Skeletal muscle satellite cell (primary cell): ENCODE results near the gene DPF3.

Source experiments
- H3K27me3 ChIP-seq: 2 replicates; pipeline ENCODE4 v1.7.0; 2013; ENCODE audit warnings: low read length; ENCODE audit not compliant: control insufficient read depth, insufficient read depth
- H3K36me3 ChIP-seq: 2 replicates; pipeline ENCODE4 v1.7.0; 2013; ENCODE audit warnings: mild to moderate bottlenecking, control low read depth, low read length; ENCODE audit not compliant: insufficient read depth
- H3K4me1 ChIP-seq: 2 replicates; pipeline ENCODE4 v1.7.0; 2013; ENCODE audit warnings: low read length; ENCODE audit not compliant: control insufficient read depth, insufficient read depth
- H3K4me2 ChIP-seq: 2 replicates; pipeline ENCODE4 v1.7.0; 2013; ENCODE audit warnings: mild to moderate bottlenecking, low read length
- H3K4me3 ChIP-seq: 2 replicates; pipeline ENCODE4 v1.7.0; 2013; ENCODE audit warnings: low read length
- H3K9ac ChIP-seq: 2 replicates; pipeline ENCODE4 v1.7.0; 2013; ENCODE audit warnings: mild to moderate bottlenecking, low read depth, low read length, moderate library complexity
- H3K9me3 ChIP-seq: replicated peaks from 2 replicates; pipeline ENCODE4 v1.7.0; 2013; ENCODE audit warnings: mild to moderate bottlenecking, control low read depth, low read length

DPF3 gene

DNA sequence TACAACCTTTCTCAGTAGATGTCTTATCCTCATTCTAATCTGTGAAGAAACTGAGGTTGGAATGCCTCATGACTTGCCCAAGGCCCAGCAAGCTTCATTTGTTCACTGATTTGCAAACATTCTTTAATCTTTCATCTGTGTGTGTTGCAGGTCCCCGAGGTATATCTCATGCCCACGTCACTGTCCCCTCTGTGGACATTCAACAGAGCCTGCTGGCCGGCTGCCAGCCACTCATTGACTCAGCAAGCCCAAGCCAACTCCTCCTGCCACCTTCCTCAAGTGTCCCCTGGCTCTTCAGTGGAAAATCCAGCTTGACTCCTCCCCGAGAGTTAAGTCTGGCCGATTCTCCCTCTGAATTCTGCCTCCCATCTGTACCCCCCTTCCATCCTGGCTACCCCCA, 30.4 kb upstream of the DPF3 start:
- Histone ChIP-seq H3K36me3 (no peaks in the 10 kb centered on the region), H3K4me2 (no peak overlapping the region), H3K27me3 (peaks cover under 1% of the 10 kb centered on the region), H3K4me1 (peaks cover 10% of the 10 kb centered on the region), H3K9ac (no peak overlapping the region), H3K4me3 (no peak overlapping the region), H3K9me3 (no peaks in the 10 kb centered on the region)

DNA sequence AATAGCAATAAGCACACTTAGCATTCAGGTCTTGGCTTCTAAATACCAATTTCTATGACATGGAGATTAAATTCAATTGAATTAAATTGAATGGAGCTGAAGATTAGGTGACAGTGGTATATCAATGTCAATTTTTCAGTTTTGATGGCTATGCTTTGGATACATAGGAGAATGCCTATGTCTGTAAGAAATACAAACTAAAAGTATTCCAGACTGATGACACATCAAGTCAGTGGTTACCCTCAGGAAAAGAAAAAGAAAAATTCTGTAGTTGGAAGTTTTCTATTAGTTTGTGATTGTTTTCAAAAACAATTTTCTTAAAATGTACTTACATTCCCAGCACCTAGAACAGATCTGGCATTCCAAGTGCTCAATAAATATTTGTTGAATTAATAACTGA, 27.5 kb upstream of the DPF3 start:
- H3K4me2 ChIP-seq = no peak overlapping the region
- H3K9ac ChIP-seq = no peak overlapping the region
- H3K27me3 ChIP-seq = peaks cover 16% of the 10 kb centered on the region
- H3K9me3 ChIP-seq = no peaks in the 10 kb centered on the region
- H3K36me3 ChIP-seq = no peaks in the 10 kb centered on the region
- H3K4me1 ChIP-seq = peaks cover 6% of the 10 kb centered on the region
- no peak overlapping the region for H3K4me3 ChIP-seq

DNA sequence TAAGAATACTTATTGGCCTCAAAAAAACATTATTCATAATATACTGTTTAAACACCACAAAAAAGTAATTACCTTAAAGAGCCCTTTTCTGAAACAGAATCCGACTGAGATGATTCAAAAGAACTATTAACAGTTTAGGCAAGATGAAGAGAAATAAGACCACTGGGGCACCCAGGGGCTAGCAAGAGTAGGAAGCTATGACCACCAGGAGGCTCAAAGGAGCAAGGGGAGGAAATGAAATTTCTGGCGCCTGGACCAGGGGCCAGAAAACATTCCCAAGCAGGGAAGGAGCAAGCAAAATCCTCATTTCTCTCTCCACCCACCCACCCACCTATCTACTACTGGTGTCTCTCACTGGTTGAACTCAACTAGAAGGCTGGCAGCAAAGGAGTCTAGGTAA, 26.1 kb upstream of the DPF3 start:
- no peak overlapping the region for H3K4me2 ChIP-seq
- no peaks in the 10 kb centered on the region for H3K36me3 ChIP-seq
- H3K4me1 ChIP-seq = peaks cover 8% of the 10 kb centered on the region
- H3K9me3 ChIP-seq = no peaks in the 10 kb centered on the region
- peaks cover 16% of the 10 kb centered on the region for H3K27me3 ChIP-seq
- no peak overlapping the region for H3K9ac ChIP-seq
- H3K4me3 ChIP-seq = no peak overlapping the region

- Histone ChIP-seq H3K4me1 (peaks cover 8% of the 10 kb centered on the region), H3K36me3 (no peaks in the 10 kb centered on the region), H3K27me3 (peaks cover 16% of the 10 kb centered on the region), H3K4me2 (no peak overlapping the region), H3K4me3 (no peak overlapping the region), H3K9ac (no peak overlapping the region), H3K9me3 (no peaks in the 10 kb centered on the region)
These were observed 23.3 kb upstream of the DPF3 start for GRCh38 chr14:72917094-72917802.

DNA sequence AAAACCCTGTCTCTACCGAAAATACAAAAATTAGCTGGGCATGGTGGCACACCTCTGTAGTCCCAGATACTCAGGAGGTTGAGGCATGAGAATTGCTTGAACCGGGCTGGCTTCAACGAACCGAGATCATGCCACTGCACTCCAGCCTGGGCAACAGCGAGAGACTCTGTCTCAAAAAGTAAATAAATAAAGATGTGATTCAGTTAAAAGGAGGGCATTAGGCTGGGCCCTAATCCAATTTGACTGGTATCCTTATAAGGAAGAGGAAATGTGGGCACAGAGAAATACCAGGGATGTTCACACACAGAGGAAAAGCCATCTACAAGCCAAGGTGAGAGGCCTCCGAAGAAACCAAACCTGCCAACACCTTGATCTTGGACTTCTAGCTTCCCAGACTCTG, 22.3 kb upstream of the DPF3 start:
- peaks cover 8% of the 10 kb centered on the region for H3K4me1 ChIP-seq
- H3K9ac ChIP-seq = no peak overlapping the region
- no peak overlapping the region for H3K4me2 ChIP-seq
- H3K36me3 ChIP-seq = no peaks in the 10 kb centered on the region
- peaks cover 16% of the 10 kb centered on the region for H3K27me3 ChIP-seq
- H3K4me3 ChIP-seq = no peak overlapping the region
- H3K9me3 ChIP-seq = no peaks in the 10 kb centered on the region

DNA sequence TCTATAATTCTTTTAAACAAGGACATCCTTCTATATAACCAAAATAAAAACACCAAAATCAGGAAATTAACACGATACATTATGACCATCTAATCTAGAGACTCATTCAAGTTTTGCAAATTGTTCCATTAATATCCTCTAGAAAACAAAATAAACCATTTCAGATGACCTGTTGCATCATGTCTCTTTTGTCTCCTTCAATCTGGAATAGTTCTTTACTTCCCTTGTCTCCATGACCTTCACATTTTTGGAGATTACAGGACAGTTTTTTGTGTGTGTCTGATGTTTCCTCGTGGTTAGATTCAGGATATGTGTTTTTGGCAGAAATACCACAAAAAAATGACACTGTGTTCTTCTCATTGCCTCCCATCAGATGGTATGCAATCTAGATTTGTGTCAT, 19.9 kb upstream of the DPF3 start:
- Histone ChIP-seq H3K4me1 (peaks cover 13% of the 10 kb centered on the region), H3K36me3 (no peaks in the 10 kb centered on the region), H3K27me3 (peaks cover 12% of the 10 kb centered on the region), H3K9ac (no peak overlapping the region), H3K4me3 (no peak overlapping the region), H3K9me3 (no peaks in the 10 kb centered on the region), H3K4me2 (no peak overlapping the region)

DNA sequence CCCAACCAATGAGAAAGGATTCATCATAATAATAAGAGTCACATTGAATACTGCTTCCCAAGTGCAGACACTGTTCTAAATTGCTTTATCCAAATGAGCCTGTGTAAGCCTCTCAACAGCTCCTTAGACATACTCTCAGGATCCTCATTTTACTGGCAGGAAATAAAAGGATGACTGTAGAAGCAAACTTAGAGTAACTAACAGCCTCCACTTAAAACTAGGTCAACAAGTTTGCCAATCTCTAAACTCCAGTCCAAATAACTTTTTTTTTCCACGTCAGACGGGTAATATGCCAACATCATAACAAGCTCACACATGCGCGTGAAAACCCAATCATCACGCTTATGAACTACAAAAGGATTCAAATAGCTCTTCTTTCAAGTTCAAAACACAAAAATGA, 15.3 kb upstream of the DPF3 start:
- H3K9me3 ChIP-seq = no peaks in the 10 kb centered on the region
- no peak overlapping the region for H3K9ac ChIP-seq
- H3K27me3 ChIP-seq = no peaks in the 10 kb centered on the region
- H3K36me3 ChIP-seq = no peaks in the 10 kb centered on the region
- H3K4me1 ChIP-seq = peaks cover 43% of the 10 kb centered on the region
- H3K4me2 ChIP-seq = no peak overlapping the region
- no peak overlapping the region for H3K4me3 ChIP-seq

- Histone ChIP-seq H3K9me3 (no peaks in the 10 kb centered on the region), H3K4me2 (peak overlapping the region; percentile 22), H3K9ac (no peak overlapping the region), H3K27me3 (no peaks in the 10 kb centered on the region), H3K4me3 (no peak overlapping the region), H3K4me1 (peaks cover 43% of the 10 kb centered on the region), H3K36me3 (no peaks in the 10 kb centered on the region)
These were observed 14.0 kb upstream of the DPF3 start for GRCh38 chr14:72907886-72908285.

GRCh38 chr14:72906879-72907278, 13.0 kb upstream of the DPF3 start:
- no peaks in the 10 kb centered on the region for H3K9me3 ChIP-seq
- H3K9ac ChIP-seq = no peak overlapping the region
- no peak overlapping the region for H3K4me3 ChIP-seq
- peaks cover 43% of the 10 kb centered on the region for H3K4me1 ChIP-seq
- H3K27me3 ChIP-seq = no peaks in the 10 kb centered on the region
- H3K36me3 ChIP-seq = no peaks in the 10 kb centered on the region
- no peak overlapping the region for H3K4me2 ChIP-seq

DNA sequence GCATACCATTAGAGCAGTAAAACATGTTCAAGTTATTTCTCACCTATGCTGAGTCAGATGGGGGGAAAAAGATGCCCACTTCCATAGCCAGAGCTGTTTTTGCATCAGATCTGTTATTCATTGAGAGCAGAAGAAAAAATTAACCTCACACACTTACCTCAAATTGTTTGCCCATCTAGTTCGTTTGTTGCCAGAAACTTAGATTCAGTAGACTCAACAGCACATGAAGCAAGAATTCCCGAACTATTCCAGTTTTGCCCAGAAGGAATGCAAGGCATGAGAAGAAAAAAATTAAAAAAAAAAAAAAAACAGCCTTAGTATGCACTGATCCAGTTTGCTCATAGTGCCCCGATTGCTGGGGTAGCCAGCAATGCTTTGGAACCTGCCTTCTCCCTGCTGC, 12.4 kb upstream of the DPF3 start:
- Histone ChIP-seq H3K4me2 (no peak overlapping the region), H3K4me3 (no peak overlapping the region), H3K36me3 (no peaks in the 10 kb centered on the region), H3K9me3 (no peaks in the 10 kb centered on the region), H3K4me1 (peaks cover 43% of the 10 kb centered on the region), H3K27me3 (no peaks in the 10 kb centered on the region), H3K9ac (no peak overlapping the region)

DNA sequence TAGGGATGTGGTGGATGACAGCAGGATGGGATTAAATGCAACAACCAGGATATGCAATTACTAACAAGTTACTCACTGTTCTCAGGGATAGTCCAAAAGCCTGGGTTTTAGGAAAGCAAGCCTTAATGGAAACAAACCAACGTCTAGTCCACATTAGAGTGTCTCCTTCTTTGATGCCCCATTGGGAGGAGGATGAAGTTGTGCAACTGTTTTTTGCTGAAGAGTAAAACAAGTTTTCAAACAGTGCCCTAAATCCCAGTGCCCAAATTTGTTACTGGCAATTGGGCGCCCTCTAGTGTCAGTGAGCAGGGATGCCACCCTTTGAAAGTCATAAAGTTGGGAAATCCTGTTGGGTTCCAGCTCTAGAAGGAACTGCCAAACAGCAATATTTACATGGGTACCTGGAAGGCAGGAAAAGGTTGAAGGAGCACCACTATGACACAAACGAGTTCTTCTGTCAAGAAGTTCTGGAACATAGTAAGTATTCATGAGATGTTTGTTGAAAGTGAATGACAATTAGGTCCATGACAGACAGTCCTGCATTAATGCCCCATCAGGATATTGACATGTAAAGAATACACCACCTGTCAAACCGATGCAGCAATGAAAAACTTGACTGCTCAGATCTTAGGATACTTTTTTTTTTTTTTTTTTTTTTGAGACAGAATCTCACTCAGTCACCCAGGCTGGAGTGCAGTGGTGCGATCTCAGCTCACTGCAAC, 11.1 kb upstream of the DPF3 start:
- peaks cover 43% of the 10 kb centered on the region for H3K4me1 ChIP-seq
- no peak overlapping the region for H3K9ac ChIP-seq
- no peaks in the 10 kb centered on the region for H3K9me3 ChIP-seq
- H3K4me3 ChIP-seq = no peak overlapping the region
- H3K4me2 ChIP-seq = peak overlapping the region; percentile 1
- no peaks in the 10 kb centered on the region for H3K36me3 ChIP-seq
- no peaks in the 10 kb centered on the region for H3K27me3 ChIP-seq

- Histone ChIP-seq H3K27me3 (no peaks in the 10 kb centered on the region), H3K4me2 (no peak overlapping the region), H3K4me3 (no peak overlapping the region), H3K36me3 (no peaks in the 10 kb centered on the region), H3K9me3 (no peaks in the 10 kb centered on the region), H3K4me1 (peaks cover 41% of the 10 kb centered on the region), H3K9ac (no peak overlapping the region)
These were observed 10.3 kb upstream of the DPF3 start for GRCh38 chr14:72904218-72904617.
